GM19452 (cell line): ENCODE measurements around the gene ZNF414.
"Not testable (repeated sequence)": the region's sequence is repeated elsewhere in the genome, so short reads cannot be mapped to it uniquely, and the experiment has no call there.

Source experiments
- ATAC-seq: cut with Tn5 transposase; IDR thresholded peaks from one replicate; pipeline ENCODE4 v1.9.1; 2021; ENCODE audit not compliant: unreplicated experiment

The ZNF414 gene

GRCh38 chr19:8518536-8518935, 4.6 kb upstream of the ZNF414 start:
- no peak for ATAC-seq

GRCh38 chr19:8517551-8518442, 3.8 kb upstream of the ZNF414 start:
- ATAC-seq = no peak

- ATAC-seq = no peak
These were observed 1.4 kb upstream of the ZNF414 start for GRCh38 chr19:8515317-8515716.

GRCh38 chr19:8514505-8515009, 590 bp upstream of the ZNF414 start:
- ATAC-seq = not testable (repeated sequence)

- no peak for ATAC-seq
These were observed 806 bp downstream of the ZNF414 start for GRCh38 chr19:8513036-8513686.

- ATAC-seq = no peak
These were observed 1.6 kb downstream of the ZNF414 start for GRCh38 chr19:8512115-8512967.

- no peak for ATAC-seq
These were observed 2.3 kb downstream of the ZNF414 start for GRCh38 chr19:8511573-8512101.

GRCh38 chr19:8510589-8511115, 3.3 kb downstream of the ZNF414 start:
- no peak for ATAC-seq

GRCh38 chr19:8506402-8506957, 7.5 kb downstream of the ZNF414 start:
- no peak for ATAC-seq

GRCh38 chr19:8505680-8506401, 8.1 kb downstream of the ZNF414 start:
- ATAC-seq = no peak

GRCh38 chr19:8504919-8505318, 9.0 kb downstream of the ZNF414 start:
- ATAC-seq = no peak

GRCh38 chr19:8504171-8504570, 9.8 kb downstream of the ZNF414 start:
- ATAC-seq = no peak

- no peak for ATAC-seq
These were observed 10.5 kb downstream of the ZNF414 start for GRCh38 chr19:8503510-8503909.

- no peak for ATAC-seq
These were observed 12.0 kb downstream of the ZNF414 start for GRCh38 chr19:8501981-8502380.

GRCh38 chr19:8501516-8501915, 12.5 kb downstream of the ZNF414 start:
- ATAC-seq = no peak

GRCh38 chr19:8500158-8500557, 13.8 kb downstream of the ZNF414 start:
- ATAC-seq = no peak

- no peak for ATAC-seq
These were observed 14.7 kb downstream of the ZNF414 start for GRCh38 chr19:8499048-8499833.

- no peak for ATAC-seq
These were observed 15.7 kb downstream of the ZNF414 start for GRCh38 chr19:8498295-8498694.

GRCh38 chr19:8494158-8494557, 19.8 kb downstream of the ZNF414 start:
- ATAC-seq = no peak
